Measurements from ENCODE around the gene NLE1.
"Not testable (repeated sequence)": the region's sequence is repeated elsewhere in the genome, so short reads cannot be mapped to it uniquely, and the experiment has no call there.

The NLE1 gene

GRCh38 chr17:35129154-35129972 lies 12.7 kb downstream of the NLE1 start:
- DNase-seq (ENCODE audit: low read depth): no peak

- DNase-seq (ENCODE audit: low read depth): no peak
Measured at GRCh38 chr17:35127751-35128514, 14.2 kb downstream of the NLE1 start.

- DNase-seq (ENCODE audit: low read depth): no peak
Measured at GRCh38 chr17:35121315-35121714, 20.8 kb downstream of the NLE1 start, which contains the start of gene FNDC8. TSS of gene FNDC8 (plus strand) at chr17:35121615. CDS start at chr17:35121694, 79 bp downstream.

GRCh38 chr17:35119370-35120165 lies 22.5 kb downstream of the NLE1 start, which contains the start of gene RAD51D:
TSS of gene RAD51D (minus strand) at chr17:35119860. CDS start at chr17:35119613, 247 bp downstream.
- DNase-seq (ENCODE audit: low read depth): peak; percentile 64

- no peak for DNase-seq (ENCODE audit: low read depth)
Measured at GRCh38 chr17:35117984-35118383, 24.1 kb downstream of the NLE1 start.

GRCh38 chr17:35116845-35117244 lies 25.3 kb downstream of the NLE1 start:
- DNase-seq (ENCODE audit: low read depth): no peak

GRCh38 chr17:35110791-35111190 lies 31.3 kb downstream of the NLE1 start:
- DNase-seq (ENCODE audit: low read depth): not testable (repeated sequence)

- no peak for DNase-seq (ENCODE audit: low read depth)
Measured at GRCh38 chr17:35104844-35105450, 37.2 kb downstream of the NLE1 start.

GRCh38 chr17:35103271-35103670 lies 38.8 kb downstream of the NLE1 start:
- no peak for DNase-seq (ENCODE audit: low read depth)

- DNase-seq (ENCODE audit: low read depth): no peak
Measured at GRCh38 chr17:35101725-35102124, 40.4 kb downstream of the NLE1 start.

GRCh38 chr17:35101036-35101435 lies 41.1 kb downstream of the NLE1 start:
- DNase-seq (ENCODE audit: low read depth): no peak

GRCh38 chr17:35099908-35100307 lies 42.2 kb downstream of the NLE1 start:
- DNase-seq (ENCODE audit: low read depth): no peak

GRCh38 chr17:35097776-35098175 lies 44.3 kb downstream of the NLE1 start:
- DNase-seq (ENCODE audit: low read depth): no peak

- DNase-seq (ENCODE audit: low read depth): no peak
Measured at GRCh38 chr17:35095741-35096140, 46.4 kb downstream of the NLE1 start.

- no peak for DNase-seq (ENCODE audit: low read depth)
Measured at GRCh38 chr17:35094902-35095301, 47.2 kb downstream of the NLE1 start.

GRCh38 chr17:35090707-35091106 lies 51.4 kb downstream of the NLE1 start:
- DNase-seq (ENCODE audit: low read depth): not testable (repeated sequence)

- peak; percentile 14 for DNase-seq (ENCODE audit: low read depth)
Measured at GRCh38 chr17:35089586-35090296, 52.4 kb downstream of the NLE1 start.

GRCh38 chr17:35088881-35089585 lies 53.1 kb downstream of the NLE1 start:
- peak; percentile 85 for DNase-seq (ENCODE audit: low read depth)

GRCh38 chr17:35088356-35088880 lies 53.7 kb downstream of the NLE1 start:
- DNase-seq (ENCODE audit: low read depth): no peak

GRCh38 chr17:35087731-35088355 lies 54.3 kb downstream of the NLE1 start:
- DNase-seq (ENCODE audit: low read depth): peak; percentile 3

All from T follicular helper cell (primary cell).